Activated naive CD8-positive, alpha-beta T cell treated with anti-CD3 and anti-CD28 coated beads, Interleukin-2, amount 50 U/mL, for 24 hours (primary cell): Measurements from ENCODE around the gene S1PR3.

ENCODE experiments used
- ATAC-seq: fragments of 150-1000 bp; cut with Tn5 transposase; one replicate; pipeline ENCODE4 v1.10.0; 2021
- DNase-seq: peaks from one replicate; pipeline ENCODE4 v3.0.0; 2021
- H3K27ac Mint-ChIP-seq: one replicate; pipeline ENCODE4 v1.8.0; 2021; ENCODE audit warnings: mild to moderate bottlenecking, mixed read lengths
- H3K27me3 Mint-ChIP-seq: one replicate; pipeline ENCODE4 v1.8.0; 2021; ENCODE audit warnings: mixed read lengths
- H3K36me3 Mint-ChIP-seq: one replicate; pipeline ENCODE4 v1.8.0; 2021; ENCODE audit warnings: low read depth, mixed read lengths
- H3K4me1 Mint-ChIP-seq: one replicate; pipeline ENCODE4 v1.8.0; 2021; ENCODE audit warnings: mixed read lengths
- H3K4me3 Mint-ChIP-seq: one replicate; pipeline ENCODE4 v1.8.0; 2021; ENCODE audit warnings: mild to moderate bottlenecking, moderate library complexity, mixed read lengths
- H3K9me3 Mint-ChIP-seq: one replicate; pipeline ENCODE4 v1.8.0; 2021; ENCODE audit warnings: mixed read lengths

Gene S1PR3

GRCh38 chr9:88994469-88995199 lies 3.4 kb downstream of the S1PR3 start:
- no peak for ATAC-seq
- H3K4me3 Mint-ChIP-seq: no peak overlapping the region
- no peak overlapping the region for H3K27ac Mint-ChIP-seq
- H3K4me1 Mint-ChIP-seq: peaks cover 10% of the 10 kb centered on the region
- H3K36me3 Mint-ChIP-seq: no peaks in the 10 kb centered on the region
- no peaks in the 10 kb centered on the region for H3K9me3 Mint-ChIP-seq
- no peak for DNase-seq
- H3K27me3 Mint-ChIP-seq: peaks cover 39% of the 10 kb centered on the region

- H3K27ac Mint-ChIP-seq: no peak overlapping the region
- peaks cover 39% of the 10 kb centered on the region for H3K27me3 Mint-ChIP-seq
- no peak for DNase-seq
- no peaks in the 10 kb centered on the region for H3K9me3 Mint-ChIP-seq
- H3K36me3 Mint-ChIP-seq: no peaks in the 10 kb centered on the region
- H3K4me1 Mint-ChIP-seq: peaks cover 5% of the 10 kb centered on the region
- H3K4me3 Mint-ChIP-seq: no peak overlapping the region
- no peak for ATAC-seq
Observed at GRCh38 chr9:88995200-88995577, 3.9 kb downstream of the S1PR3 start.

DNA sequence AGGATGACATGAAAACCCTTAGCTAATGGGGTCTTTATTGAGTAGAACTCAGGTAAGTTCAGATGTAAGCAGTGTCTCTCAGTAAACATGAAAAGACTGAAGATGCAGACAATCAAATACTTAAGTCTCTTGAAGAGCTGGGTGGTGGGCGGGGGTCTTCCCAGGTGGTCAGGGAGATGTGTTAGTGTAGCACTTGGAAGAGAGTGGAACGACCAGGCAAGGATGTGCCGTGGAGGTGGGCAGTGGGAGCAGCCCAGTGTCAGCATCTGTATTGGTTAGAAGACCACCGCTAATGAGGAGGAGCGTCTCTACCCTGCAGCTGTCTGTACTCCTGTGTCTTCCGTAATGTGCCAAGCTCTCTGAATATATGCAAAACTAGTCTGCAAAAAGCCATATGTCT lies 4.4 kb downstream of the S1PR3 start:
- Mint-ChIP-seq H3K27ac (no peak overlapping the region), H3K4me1 (peaks cover 3% of the 10 kb centered on the region), H3K27me3 (peaks cover 39% of the 10 kb centered on the region), H3K36me3 (no peaks in the 10 kb centered on the region), H3K4me3 (no peak overlapping the region), H3K9me3 (no peaks in the 10 kb centered on the region)
- DNase-seq: no peak
- ATAC-seq: no peak

GRCh38 chr9:88996046-88996920 lies 5.0 kb downstream of the S1PR3 start:
- Mint-ChIP-seq H3K4me3 (no peak overlapping the region), H3K27me3 (peaks cover 42% of the 10 kb centered on the region), H3K36me3 (no peaks in the 10 kb centered on the region), H3K27ac (no peak overlapping the region), H3K4me1 (peaks cover 8% of the 10 kb centered on the region), H3K9me3 (no peaks in the 10 kb centered on the region)
- no peak for ATAC-seq
- no peak for DNase-seq

DNA sequence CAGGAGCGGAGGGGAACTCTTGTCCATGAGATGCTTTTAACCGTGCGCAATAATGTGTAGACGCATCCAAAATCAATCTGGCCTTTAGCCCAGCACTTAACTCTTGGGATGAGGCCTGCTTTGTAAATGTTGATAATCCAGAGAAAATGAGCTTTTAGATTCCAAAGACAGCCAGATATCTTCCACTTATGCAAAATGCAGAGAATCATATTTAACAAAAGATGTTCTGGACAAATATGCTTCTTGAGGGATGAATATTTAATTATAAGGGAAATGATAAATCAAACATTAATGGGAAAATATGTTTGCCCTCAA lies 5.6 kb downstream of the S1PR3 start:
- Mint-ChIP-seq H3K4me3 (no peak overlapping the region), H3K4me1 (peaks cover 7% of the 10 kb centered on the region), H3K27me3 (peaks cover 45% of the 10 kb centered on the region), H3K27ac (no peak overlapping the region), H3K36me3 (no peaks in the 10 kb centered on the region), H3K9me3 (no peaks in the 10 kb centered on the region)
- ATAC-seq: no peak
- no peak for DNase-seq

DNA sequence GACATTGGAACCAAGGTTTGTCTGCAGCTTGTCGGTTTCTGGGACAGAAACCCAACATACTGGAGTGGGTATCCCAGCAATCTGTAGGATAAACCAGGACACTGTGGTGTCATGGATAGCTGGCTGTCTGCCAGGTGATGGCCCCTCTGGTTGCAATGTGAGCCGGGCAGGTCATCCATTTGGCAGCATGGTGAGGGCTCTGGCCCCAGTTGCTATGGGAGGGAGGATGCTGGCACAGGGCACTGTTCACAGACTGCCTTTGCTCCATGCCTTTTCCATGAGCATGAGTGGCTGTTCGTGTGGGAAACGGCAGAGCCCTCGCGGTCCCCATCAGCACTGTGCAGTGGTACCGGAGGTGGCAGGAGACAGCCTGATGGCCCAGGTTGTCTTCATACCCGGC lies 6.4 kb downstream of the S1PR3 start:
- H3K27me3 Mint-ChIP-seq: peaks cover 41% of the 10 kb centered on the region
- no peak overlapping the region for H3K4me3 Mint-ChIP-seq
- DNase-seq (no peak), ATAC-seq (no peak)
- no peaks in the 10 kb centered on the region for H3K36me3 Mint-ChIP-seq
- H3K4me1 Mint-ChIP-seq: peaks cover 6% of the 10 kb centered on the region
- H3K9me3 Mint-ChIP-seq: no peaks in the 10 kb centered on the region
- no peak overlapping the region for H3K27ac Mint-ChIP-seq

DNA sequence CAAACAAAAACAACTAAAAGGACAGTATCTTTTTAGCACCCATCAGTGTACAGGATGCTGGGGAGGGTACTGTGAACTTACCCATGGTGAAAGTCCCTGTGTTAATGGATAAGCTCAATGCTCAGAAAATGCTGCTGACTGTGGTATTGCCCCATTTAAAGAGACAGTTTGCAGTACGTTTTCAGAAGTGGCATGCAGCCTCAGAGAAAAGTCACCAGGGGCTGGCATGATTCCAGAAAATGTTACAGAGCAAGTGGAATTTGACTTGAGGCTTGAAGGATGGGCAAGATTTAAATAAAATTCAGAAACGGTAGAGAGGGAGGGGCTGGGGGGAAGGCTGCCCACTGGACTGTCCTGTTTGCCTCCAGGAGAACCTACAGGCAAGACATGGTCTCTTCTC lies 7.2 kb downstream of the S1PR3 start:
- Mint-ChIP-seq H3K36me3 (no peaks in the 10 kb centered on the region), H3K27me3 (peaks cover 34% of the 10 kb centered on the region), H3K27ac (no peak overlapping the region), H3K9me3 (no peaks in the 10 kb centered on the region), H3K4me1 (peaks cover 6% of the 10 kb centered on the region), H3K4me3 (no peak overlapping the region)
- ATAC-seq (no peak), DNase-seq (no peak)

DNA sequence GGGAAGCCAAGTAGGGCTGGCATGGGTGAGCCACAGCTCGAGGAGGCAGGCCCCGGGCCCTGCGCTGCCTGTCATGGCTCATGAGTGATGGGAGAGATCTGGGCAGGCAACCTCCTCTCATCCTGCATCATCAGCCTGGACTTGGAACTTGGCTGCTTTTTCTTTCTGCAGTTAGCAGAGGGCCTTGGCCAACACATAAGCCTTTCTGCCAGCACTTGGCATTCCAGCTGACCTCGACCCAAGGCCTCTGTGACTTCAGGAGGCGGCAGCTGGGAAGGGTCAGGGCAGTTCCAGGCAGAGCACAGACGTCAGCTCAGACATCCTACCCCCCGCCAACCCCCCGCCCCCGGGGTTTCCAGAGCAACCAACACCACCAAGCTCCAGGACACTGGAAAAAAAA lies 7.6 kb downstream of the S1PR3 start:
- no peak overlapping the region for H3K27ac Mint-ChIP-seq
- H3K27me3 Mint-ChIP-seq: peaks cover 30% of the 10 kb centered on the region
- no peak for ATAC-seq
- no peak overlapping the region for H3K4me3 Mint-ChIP-seq
- no peaks in the 10 kb centered on the region for H3K9me3 Mint-ChIP-seq
- H3K36me3 Mint-ChIP-seq: no peaks in the 10 kb centered on the region
- peaks cover 6% of the 10 kb centered on the region for H3K4me1 Mint-ChIP-seq
- DNase-seq: no peak

GRCh38 chr9:89000371-89000781 lies 9.1 kb downstream of the S1PR3 start:
- Mint-ChIP-seq H3K36me3 (no peaks in the 10 kb centered on the region), H3K4me3 (no peak overlapping the region), H3K4me1 (peaks cover 6% of the 10 kb centered on the region), H3K27ac (no peak overlapping the region), H3K27me3 (peaks cover 16% of the 10 kb centered on the region), H3K9me3 (no peaks in the 10 kb centered on the region)
- DNase-seq (no peak), ATAC-seq (no peak)

DNA sequence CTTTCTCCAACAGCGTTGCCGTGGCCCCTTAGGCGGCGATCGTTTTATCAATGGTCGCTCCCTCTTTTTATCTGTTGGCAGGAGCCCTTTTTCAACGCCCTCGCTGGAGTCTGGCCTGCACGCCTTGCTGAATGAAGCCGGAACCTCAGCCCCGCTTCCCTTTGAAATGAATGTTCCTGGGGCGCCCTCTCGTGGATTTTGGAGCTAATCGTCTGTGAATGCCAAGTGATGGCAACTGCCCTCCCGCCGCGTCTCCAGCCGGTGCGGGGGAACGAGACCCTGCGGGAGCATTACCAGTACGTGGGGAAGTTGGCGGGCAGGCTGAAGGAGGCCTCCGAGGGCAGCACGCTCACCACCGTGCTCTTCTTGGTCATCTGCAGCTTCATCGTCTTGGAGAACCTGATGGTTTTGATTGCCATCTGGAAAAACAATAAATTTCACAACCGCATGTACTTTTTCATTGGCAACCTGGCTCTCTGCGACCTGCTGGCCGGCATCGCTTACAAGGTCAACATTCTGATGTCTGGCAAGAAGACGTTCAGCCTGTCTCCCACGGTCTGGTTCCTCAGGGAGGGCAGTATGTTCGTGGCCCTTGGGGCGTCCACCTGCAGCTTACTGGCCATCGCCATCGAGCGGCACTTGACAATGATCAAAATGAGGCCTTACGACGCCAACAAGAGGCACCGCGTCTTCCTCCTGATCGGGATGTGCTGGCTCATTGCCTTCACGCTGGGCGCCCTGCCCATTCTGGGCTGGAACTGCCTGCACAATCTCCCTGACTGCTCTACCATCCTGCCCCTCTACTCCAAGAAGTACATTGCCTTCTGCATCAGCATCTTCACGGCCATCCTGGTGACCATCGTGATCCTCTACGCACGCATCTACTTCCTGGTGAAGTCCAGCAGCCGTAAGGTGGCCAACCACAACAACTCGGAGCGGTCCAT lies 10.0 kb downstream of the S1PR3 start:
- DNase-seq (peak; percentile 85), ATAC-seq (peak; percentile 63)
- no peak overlapping the region for H3K4me3 Mint-ChIP-seq
- H3K36me3 Mint-ChIP-seq: no peaks in the 10 kb centered on the region
- H3K27me3 Mint-ChIP-seq: peaks cover 12% of the 10 kb centered on the region
- peaks cover 6% of the 10 kb centered on the region for H3K4me1 Mint-ChIP-seq
- H3K9me3 Mint-ChIP-seq: no peaks in the 10 kb centered on the region
- H3K27ac Mint-ChIP-seq: no peak overlapping the region

GRCh38 chr9:89001917-89002540 lies 10.8 kb downstream of the S1PR3 start:
- H3K4me3 Mint-ChIP-seq: no peak overlapping the region
- no peaks in the 10 kb centered on the region for H3K36me3 Mint-ChIP-seq
- no peak for ATAC-seq
- DNase-seq: no peak
- H3K27ac Mint-ChIP-seq: no peak overlapping the region
- peaks cover 12% of the 10 kb centered on the region for H3K27me3 Mint-ChIP-seq
- H3K9me3 Mint-ChIP-seq: no peaks in the 10 kb centered on the region
- H3K4me1 Mint-ChIP-seq: peaks cover 6% of the 10 kb centered on the region

- Mint-ChIP-seq H3K4me1 (peaks cover 6% of the 10 kb centered on the region), H3K36me3 (no peaks in the 10 kb centered on the region), H3K27ac (no peak overlapping the region), H3K4me3 (no peak overlapping the region), H3K9me3 (no peaks in the 10 kb centered on the region), H3K27me3 (peaks cover 16% of the 10 kb centered on the region)
- ATAC-seq (no peak), DNase-seq (no peak)
Observed at GRCh38 chr9:89002987-89003386, 11.7 kb downstream of the S1PR3 start.

- no peak overlapping the region for H3K27ac Mint-ChIP-seq
- ATAC-seq: no peak
Observed at GRCh38 chr9:89005323-89005722, 14.1 kb downstream of the S1PR3 start.

GRCh38 chr9:89006267-89006666 lies 15.0 kb downstream of the S1PR3 start:
- H3K36me3 Mint-ChIP-seq: no peaks in the 10 kb centered on the region
- H3K27ac Mint-ChIP-seq: no peak overlapping the region
- no peak overlapping the region for H3K4me3 Mint-ChIP-seq
- H3K4me1 Mint-ChIP-seq: peaks cover under 1% of the 10 kb centered on the region
- peaks cover 13% of the 10 kb centered on the region for H3K27me3 Mint-ChIP-seq
- no peaks in the 10 kb centered on the region for H3K9me3 Mint-ChIP-seq
- no peak for DNase-seq
- ATAC-seq: no peak

More at GRCh38 chr9:89005323-89005722, 14.1 kb downstream of the S1PR3 start:
- H3K4me3 Mint-ChIP-seq: no peak overlapping the region
- H3K36me3 Mint-ChIP-seq: no peaks in the 10 kb centered on the region
- peaks cover 16% of the 10 kb centered on the region for H3K27me3 Mint-ChIP-seq
- no peaks in the 10 kb centered on the region for H3K9me3 Mint-ChIP-seq
- DNase-seq: no peak
- H3K4me1 Mint-ChIP-seq: peaks cover 6% of the 10 kb centered on the region
